H1 (cell line): ENCODE data around the gene PLEKHA5. TPM values are rescaled to one million over a fixed set of nuclear protein-coding genes. Genes with fewer than 3 reads are reported as not detected.

Source experiments
- CTCF ChIA-PET: fragments of 300-600 bp; sonication (Branson Sonifier 250); formaldehyde crosslinking; loops from one replicate; lab custom pipeline; 2021; ENCODE audit not compliant: partially characterized antibody; lab: Charles Lee
- POLR2A ChIA-PET: fragments of 300-600 bp; sonication (Branson Sonifier 250); formaldehyde crosslinking; loops from one replicate; lab custom pipeline; 2021; ENCODE audit warnings: inconsistent platforms; ENCODE audit not compliant: partially characterized antibody; lab: Charles Lee
- DNase-seq, 2 experiments: peaks; one replicate each; pipeline versions ENCODE4 v3.0.0 to v3.0.0-alpha.2; 2010 to 2022; ENCODE audit warnings: low spot score in 2 of 2, low read depth in 1 of 2, mixed read lengths in 1 of 2
- FAIRE-seq: peaks from 2 replicates; lab custom pipeline; 2011; peaks lifted over from hg19 to GRCh38; lab: Jason Lieb, UNC
- H2AFZ ChIP-seq: 2 replicates; pipeline ENCODE4 v1.8.1; 2012; ENCODE audit warnings: low read length, inconsistent platforms
- H2AK5ac ChIP-seq: 2 replicates; pipeline ENCODE4 v1.6.1; 2013; ENCODE audit warnings: low read depth, low read length
- H2BK120ac ChIP-seq: replicated peaks from 2 replicates; pipeline ENCODE3; 2013; ENCODE audit warnings: low read depth, low read length, inconsistent platforms
- H2BK12ac ChIP-seq: 2 replicates; pipeline ENCODE4 v1.6.1; 2013; ENCODE audit warnings: low read depth, low read length
- H2BK15ac ChIP-seq: 2 replicates; pipeline ENCODE4 v1.6.1; 2013; ENCODE audit warnings: low read length
- H2BK20ac ChIP-seq: 2 replicates; pipeline ENCODE4 v1.6.1; 2013; ENCODE audit warnings: low read length
- H2BK5ac ChIP-seq: 2 replicates; pipeline ENCODE4 v1.6.1; 2013; ENCODE audit warnings: low read depth, low read length
- H3K14ac ChIP-seq: 2 replicates; pipeline ENCODE4 v1.6.1; 2013; ENCODE audit warnings: inconsistent platforms; ENCODE audit not compliant: insufficient read length
- H3K18ac ChIP-seq: 2 replicates; pipeline ENCODE4 v1.6.1; 2013; ENCODE audit warnings: low read length; ENCODE audit errors: extremely low read depth
- H3K23ac ChIP-seq: 2 replicates; pipeline ENCODE4 v1.6.1; 2013; ENCODE audit warnings: inconsistent platforms; ENCODE audit not compliant: insufficient read length
- H3K23me2 ChIP-seq: 2 replicates; pipeline ENCODE4 v1.6.1; 2013; ENCODE audit warnings: low read depth, low read length
- H3K27ac ChIP-seq: 2 replicates; pipeline ENCODE4 v1.6.1; 2011; ENCODE audit warnings: low read depth, low read length, inconsistent platforms
- H3K27me3 ChIP-seq, 4 experiments: replicated peaks in 1 of 4; 1 replicate in 1 of 4; 2 replicates in 3 of 4; pipeline versions ENCODE4 v1.6.1 to v1.8.1; 2011 to 2013; ENCODE audit warnings: low read length in 3 of 4, mild to moderate bottlenecking in 3 of 4, inconsistent platforms in 2 of 4, mixed read lengths in 2 of 4, moderate library complexity in 1 of 4; ENCODE audit not compliant: control insufficient read depth in 3 of 4, insufficient read depth in 3 of 4; ENCODE audit errors: extremely low read depth in 1 of 4
- H3K36me3 ChIP-seq, 4 experiments: 2 replicates each; pipeline versions ENCODE4 v1.6.1 to v1.8.1; 2011 to 2013; ENCODE audit warnings: mild to moderate bottlenecking in 4 of 4, low read length in 3 of 4, moderate library complexity in 2 of 4, control low read depth in 1 of 4, inconsistent platforms in 1 of 4; ENCODE audit not compliant: insufficient read depth in 4 of 4, control insufficient read depth in 2 of 4
- H3K4ac ChIP-seq: replicated peaks from 2 replicates; pipeline ENCODE3; 2013; ENCODE audit warnings: low read length, low read depth, mixed read lengths, inconsistent platforms; ENCODE audit not compliant: insufficient read length
- H3K4me1 ChIP-seq, 4 experiments: replicated peaks in 1 of 4; 1 replicate in 1 of 4; 2 replicates in 3 of 4; pipeline versions ENCODE4 v1.6.1 to v1.8.1; 2011 to 2013; ENCODE audit warnings: low read length in 3 of 4, inconsistent platforms in 2 of 4, mixed read lengths in 1 of 4; ENCODE audit not compliant: insufficient read depth in 4 of 4, control insufficient read depth in 3 of 4
- H3K4me2 ChIP-seq, 2 experiments: 2 replicates each; pipeline versions ENCODE4 v1.6.1 to v1.8.1; 2011 to 2013; ENCODE audit warnings: low read depth in 2 of 2, low read length in 2 of 2, control low read depth in 1 of 2, inconsistent platforms in 1 of 2, mild to moderate bottlenecking in 1 of 2; ENCODE audit not compliant: insufficient read depth in 1 of 2
- H3K4me3 ChIP-seq, 4 experiments: fragments of 200-600, 300-600 bp in 1 of 4; sonication (generic), shearing (Covaris generic), sonication (Bioruptor Twin) in 1 of 4; 2 replicates each; pipeline versions ENCODE4 v1.5.1 to v1.8.1; 2011 to 2016; ENCODE audit warnings: low read length in 4 of 4, low read depth in 3 of 4, control low read depth in 2 of 4, inconsistent platforms in 2 of 4, mild to moderate bottlenecking in 2 of 4, mixed read lengths in 1 of 4, moderate library complexity in 1 of 4; ENCODE audit not compliant: insufficient read depth in 2 of 4; ENCODE audit errors: extremely low read depth in 1 of 4
- H3K56ac ChIP-seq: replicated peaks from 2 replicates; pipeline ENCODE3; 2013; ENCODE audit warnings: low read depth, mild to moderate bottlenecking, mixed read lengths, low read length, inconsistent platforms; ENCODE audit not compliant: insufficient read length
- H3K79me1 ChIP-seq: 2 replicates; pipeline ENCODE4 v1.6.1; 2013; ENCODE audit warnings: low read depth, low read length, control low read depth
- H3K79me2 ChIP-seq, 2 experiments: 2 replicates each; pipeline versions ENCODE4 v1.6.1 to v1.8.1; 2012 to 2013; ENCODE audit warnings: low read length in 2 of 2, mild to moderate bottlenecking in 2 of 2, inconsistent platforms in 1 of 2; ENCODE audit not compliant: insufficient read depth in 2 of 2, control insufficient read depth in 1 of 2
- H3K9ac ChIP-seq, 4 experiments: replicated peaks in 1 of 4; 1 replicate in 1 of 4; 2 replicates in 3 of 4; pipeline versions ENCODE4 v1.6.1 to v1.8.1; 2011 to 2013; ENCODE audit warnings: low read depth in 3 of 4, low read length in 3 of 4, control low read depth in 2 of 4, mild to moderate bottlenecking in 2 of 4, moderate library complexity in 2 of 4, inconsistent platforms in 1 of 4; ENCODE audit errors: extremely low read depth in 1 of 4
- H3K9me3 ChIP-seq, 2 experiments: 2 replicates each; pipeline versions ENCODE4 v1.6.1 to v1.8.1; 2012 to 2013; ENCODE audit warnings: mild to moderate bottlenecking in 2 of 2, moderate library complexity in 2 of 2, control low read depth in 1 of 2, inconsistent platforms in 1 of 2, low read depth in 1 of 2, low read length in 1 of 2, mixed read lengths in 1 of 2; ENCODE audit not compliant: insufficient read depth in 2 of 2
- H4K20me1 ChIP-seq, 2 experiments: replicated peaks in 1 of 2; 2 replicates each; pipeline versions ENCODE3 to v1.8.1; 2011 to 2013; ENCODE audit warnings: inconsistent platforms in 2 of 2, low read length in 2 of 2, mild to moderate bottlenecking in 1 of 2; ENCODE audit not compliant: insufficient read depth in 2 of 2, control insufficient read depth in 1 of 2
- H4K5ac ChIP-seq: 2 replicates; pipeline ENCODE4 v1.6.1; 2013; ENCODE audit warnings: low read length, low read depth, mixed read lengths, inconsistent platforms; ENCODE audit not compliant: insufficient read length
- H4K8ac ChIP-seq: 2 replicates; pipeline ENCODE4 v1.8.0; 2013; ENCODE audit warnings: mild to moderate bottlenecking, moderate library complexity, low read length, inconsistent platforms; ENCODE audit not compliant: insufficient read depth; ENCODE audit errors: extremely low read depth
- H4K91ac ChIP-seq: replicated peaks from 2 replicates; pipeline ENCODE3; 2013; ENCODE audit warnings: low read length, mixed read lengths, inconsistent platforms; ENCODE audit not compliant: insufficient read length
- PHF8 ChIP-seq: fragments of 200-600 bp; sonication (generic); conservative IDR thresholded peaks from 2 replicates; pipeline ENCODE4 v1.7.1; 2012; ENCODE audit warnings: low read depth, mild to moderate bottlenecking, inconsistent platforms, low read length, moderate library complexity
- POLR2A ChIP-seq, 2 experiments: IDR thresholded peaks; 1 replicate in 1 of 2; 2 replicates in 1 of 2; pipeline ENCODE4 v1.6.1; 2011; ENCODE audit warnings: low read depth in 2 of 2, low read length in 2 of 2, mild to moderate bottlenecking in 2 of 2; ENCODE audit errors: control extremely low read depth in 1 of 2
- ZNF274 ChIP-seq: IDR thresholded peaks from 2 replicates; pipeline ENCODE4 v1.7.0; 2012; ENCODE audit warnings: low read length, borderline replicate concordance; ENCODE audit errors: extremely low read depth
- WGBS, 2 experiments: shearing (Covaris generic) in 1 of 2; methylation state at CpG; one replicate each; pipeline versions ENCODE4 v1.1.6 to v1.1.7; 2013 to 2015; ENCODE audit warnings: low lambda C conversion rate in 2 of 2, mixed read lengths in 2 of 2, inconsistent platforms in 1 of 2, low coverage in 1 of 2, missing lambda C conversion rate in 1 of 2; ENCODE audit not compliant: insufficient replicate concordance in 2 of 2, insufficient coverage in 1 of 2, insufficient read length in 1 of 2; ENCODE audit errors: extremely low coverage in 1 of 2, missing lambda C conversion rate in 1 of 2; 5-methylcytosine and 5-hydroxymethylcytosine counted together
- polyA plus RNA-seq, 7 experiments: library from polyadenylated mRNA; depleted of rRNA in 3 of 7; stranded (reverse) in 5 of 7; unstranded in 2 of 7; fragments of >200 nt in 5 of 7; fragments of 200-250 nt in 2 of 7; gene quantifications; 1 replicate in 5 of 7; 2 replicates in 1 of 7; 4 replicates in 1 of 7; pipeline versions ENCODE4 v1.2.1 to v1.2.3, GENCODE V29; 2011 to 2013; ENCODE audit warnings: missing spikeins in 2 of 7, mixed read lengths in 2 of 7
- total RNA-seq: library from RNA; stranded (reverse); fragmentation: NEBNext Ultra II Directional; extraction: Animal tissue kit (Norgen Biotek cat#: 25700); gene quantifications from 2 replicates; pipeline ENCODE4 v1.2.1, GENCODE V29; 2021

Gene PLEKHA5
- total and polyA plus RNA-seq, 2 of the 8 experiments (the other 6 are each of a cell fraction or from before 2014, with no cell fraction given): 17.2 to 66.1 TPM

GRCh38 chr12:19185262-19185929 is 55.9 kb downstream of the PLEKHA5 start:
- Histone ChIP-seq H2BK20ac (peak overlapping the region; percentile 19; the same call in 1 of the 2 replicates), H3K27ac (peak overlapping the region; percentile 36; the same call in 1 of the 2 replicates), H3K23me2 (no peaks in the 10 kb centered on the region), H3K14ac (no peak overlapping the region), H3K79me2 (peaks cover 0 to 88% of the 10 kb centered on the region in 2 experiments; a peak in 3 of 4 replicates), H3K27me3 (peaks cover 0 to 1% (median 0%) of the 10 kb centered on the region in 4 experiments; a peak in 1 of 7 replicates), H3K9me3 (no peaks in the 10 kb centered on the region), H3K23ac (no peak overlapping the region), H2AK5ac (no peak overlapping the region), H4K20me1 (peaks cover 0 to 2% of the 10 kb centered on the region in 2 experiments), H4K5ac (peak overlapping the region; percentile 7), H3K56ac (no peak overlapping the region), H4K91ac (no peak overlapping the region), H4K8ac (no peak overlapping the region), H2BK15ac (no peak overlapping the region), H3K18ac (peak overlapping the region; percentile 66; the same call in 1 of the 2 replicates), H2AFZ (no peak overlapping the region), H3K4me3 (peak overlapping the region in 1 of 4 experiments; percentile 31; a peak in 1 of 8 replicates), H2BK5ac (peak overlapping the region; percentile 29; the same call in 1 of the 2 replicates), H3K4ac (no peak overlapping the region), H3K9ac (no peak overlapping the region), H3K4me1 (peaks cover 0 to 28% (median 9%) of the 10 kb centered on the region in 4 experiments; a peak in 6 of 7 replicates), H3K36me3 (no peaks in the 10 kb centered on the region), H3K79me1 (no peaks in the 10 kb centered on the region), H2BK12ac (peak overlapping the region; percentile 5; the same call in 1 of the 2 replicates), H2BK120ac (no peak overlapping the region), H3K4me2 (peak overlapping the region; percentile 22 to 30; a peak in 3 of 4 replicates)
- ChIA-PET CTCF (interaction anchor here (1.0 to 2.8 kb wide), 12 partner anchors 11 to 756 kb away, joined by 3 to 15 read pairs (median 4); no protein-coding TSS in a partner anchor), POLR2A (interaction anchor here (0.8 to 1.7 kb wide), 2 partner anchors 55 to 563 kb away, joined by 3 to 6 read pairs; no protein-coding TSS in a partner anchor)
- FAIRE-seq (peak; percentile 79), DNase-seq (no peak)
- 31% methylated on average over 3 of the region's 3 CpGs; no CpG with 5 or more reads in 1 of the 2 experiments for WGBS, 2 experiments
- TF ChIP-seq ZNF274: no peak
- 0 out of 3 replicates have a peak, but pooled peaks of 1 of the 2 experiments have one; percentile 16 for TF ChIP-seq POLR2A (IDR thresholded peaks at IDR 0.05; ENCODE audit: control extremely low read depth in 1 of 2, low read depth in 2 of 2, low read length in 2 of 2)
- TF ChIP-seq PHF8: no peak
